T-helper 9 cell (primary cell): ENCODE measurements around the gene MSRB3.

Experiments used
- DNase-seq: peaks from one replicate; pipeline ENCODE4 v3.0.0-alpha.2; 2020

Gene MSRB3

DNA sequence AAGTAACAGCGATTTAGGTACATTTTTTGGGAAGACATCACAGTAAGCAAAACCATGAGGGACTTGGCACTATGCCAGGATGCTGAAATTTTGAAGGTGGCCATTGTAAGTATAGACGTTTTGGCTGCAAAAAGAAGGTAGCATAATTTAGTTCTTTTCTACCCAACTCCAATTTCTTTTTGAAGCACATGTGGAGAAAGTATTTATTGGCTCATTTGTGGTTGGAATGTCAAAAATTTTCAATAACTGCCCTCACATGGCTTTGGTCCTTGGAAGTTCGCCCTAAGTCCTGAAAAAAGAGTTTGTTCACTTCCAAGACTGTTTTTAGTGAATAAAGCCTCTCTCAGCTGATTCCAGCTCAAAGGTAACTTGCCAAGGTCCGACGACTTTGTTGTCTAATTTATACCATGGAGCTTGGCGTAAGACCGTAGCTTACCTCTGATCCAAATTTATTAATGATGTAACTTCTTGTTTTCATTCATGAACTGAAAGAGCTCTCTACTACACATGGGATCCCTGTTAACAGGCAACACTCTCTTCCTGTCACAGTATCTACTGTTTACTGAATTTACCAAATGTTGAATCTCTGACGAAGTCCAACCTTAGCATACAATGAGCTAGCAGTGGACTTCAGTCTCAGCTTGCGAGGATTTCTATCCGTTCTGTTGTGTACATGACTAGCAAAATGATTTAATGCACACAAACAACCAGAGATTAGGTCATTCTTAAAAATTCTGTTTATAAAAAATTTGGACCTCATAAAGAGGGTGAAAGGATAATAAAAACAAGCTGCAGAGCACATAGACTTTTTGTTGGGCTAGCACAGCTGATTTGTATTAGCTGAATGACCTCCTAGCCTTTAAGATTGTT is 49.0 kb downstream of the MSRB3 start:
- no peak for DNase-seq

DNA sequence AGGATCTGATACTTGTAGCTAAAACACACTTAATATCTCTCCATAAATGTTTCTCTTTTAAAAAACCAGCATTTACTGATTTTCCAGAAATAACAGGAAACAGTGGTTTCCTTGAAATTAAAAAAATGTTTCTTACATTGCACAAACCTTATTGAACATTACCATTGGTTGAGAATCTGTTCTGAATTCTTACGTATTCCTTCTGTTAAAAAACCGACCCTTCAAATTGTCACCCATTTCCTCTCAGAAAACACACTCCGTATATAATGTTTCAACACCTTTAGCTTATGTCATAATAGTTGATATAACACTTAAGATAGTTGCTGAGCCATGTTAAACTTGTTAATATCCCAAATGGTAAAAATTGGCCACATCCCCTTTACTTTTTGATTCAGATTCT is 51.2 kb downstream of the MSRB3 start:
- no peak for DNase-seq

DNA sequence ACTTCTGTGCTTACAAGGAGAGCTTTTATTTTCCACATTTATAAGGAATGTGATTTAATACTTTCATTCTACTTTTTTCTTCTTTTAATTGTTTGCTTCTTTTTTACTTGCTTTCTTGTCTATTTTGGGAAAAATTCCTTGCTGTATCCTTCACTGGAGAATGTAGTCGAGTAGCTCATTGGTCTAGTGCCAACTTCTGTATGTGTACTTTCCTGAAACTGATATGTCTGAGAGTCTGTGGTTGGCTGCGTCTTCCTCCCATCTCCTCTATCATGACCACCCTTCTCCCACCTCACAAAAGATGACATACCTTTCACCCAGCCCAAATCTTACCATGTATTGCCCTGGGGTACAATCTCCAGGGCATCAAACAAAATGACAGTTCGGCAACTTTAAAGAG is 51.8 kb downstream of the MSRB3 start:
- DNase-seq, result no peak

DNA sequence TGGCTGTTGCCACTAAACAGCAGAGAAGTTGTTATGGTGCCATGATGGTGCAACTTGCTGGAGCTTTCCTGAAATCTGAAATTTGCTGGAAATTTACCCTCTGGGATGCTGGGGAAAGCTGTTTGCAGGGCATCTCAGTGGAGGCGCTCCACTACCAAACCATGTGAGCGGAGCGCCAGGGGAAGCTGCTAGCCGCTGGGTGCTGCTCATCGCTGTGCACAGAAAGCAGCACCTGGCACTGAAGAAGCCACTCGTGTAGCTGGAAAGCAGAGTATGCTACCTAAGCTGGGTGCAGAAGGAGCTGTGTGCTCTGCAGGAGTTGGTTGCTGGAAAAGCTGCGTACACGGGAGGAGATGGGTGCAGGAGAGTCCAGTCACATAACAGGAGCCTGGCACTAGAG is 53.0 kb downstream of the MSRB3 start:
- DNase-seq, result no peak

DNA sequence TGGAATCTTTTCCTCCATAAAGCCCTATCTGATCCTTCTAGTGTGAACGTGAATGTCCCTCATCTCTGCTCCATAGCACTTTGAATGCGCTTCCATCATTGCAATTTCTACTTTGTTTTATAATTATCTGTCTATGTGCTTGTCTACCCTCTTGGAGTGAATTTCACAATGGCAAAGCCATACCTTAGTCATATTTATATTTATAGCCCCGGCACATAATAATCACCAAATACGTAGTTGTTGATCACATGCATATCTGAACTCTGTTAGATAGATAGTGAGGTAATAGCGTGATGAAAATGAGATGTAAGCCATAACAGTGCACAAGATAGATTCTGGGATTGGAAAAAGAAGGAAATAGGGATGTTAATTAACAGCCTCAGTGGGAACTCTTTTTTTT is 55.2 kb downstream of the MSRB3 start:
- no peak for DNase-seq

DNA sequence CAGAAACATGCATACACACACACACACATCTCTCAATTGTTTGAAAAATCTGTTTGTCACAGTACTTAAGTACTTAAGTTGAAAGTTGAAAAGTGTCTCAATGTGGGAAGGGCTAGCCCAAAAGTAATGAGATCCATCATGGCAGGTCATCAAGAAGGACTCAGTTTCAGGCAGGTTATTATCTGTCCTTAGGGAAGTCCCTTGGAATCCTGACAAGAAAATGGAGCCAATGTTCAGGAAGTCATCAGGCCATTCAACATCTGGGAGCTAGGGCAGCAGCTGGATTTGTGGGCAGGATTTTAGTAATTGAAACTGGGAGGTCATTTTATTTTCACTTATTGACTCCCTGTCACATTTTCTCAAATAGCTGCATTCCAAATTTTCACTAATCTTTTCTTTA is 56.0 kb downstream of the MSRB3 start:
- DNase-seq, result no peak

DNA sequence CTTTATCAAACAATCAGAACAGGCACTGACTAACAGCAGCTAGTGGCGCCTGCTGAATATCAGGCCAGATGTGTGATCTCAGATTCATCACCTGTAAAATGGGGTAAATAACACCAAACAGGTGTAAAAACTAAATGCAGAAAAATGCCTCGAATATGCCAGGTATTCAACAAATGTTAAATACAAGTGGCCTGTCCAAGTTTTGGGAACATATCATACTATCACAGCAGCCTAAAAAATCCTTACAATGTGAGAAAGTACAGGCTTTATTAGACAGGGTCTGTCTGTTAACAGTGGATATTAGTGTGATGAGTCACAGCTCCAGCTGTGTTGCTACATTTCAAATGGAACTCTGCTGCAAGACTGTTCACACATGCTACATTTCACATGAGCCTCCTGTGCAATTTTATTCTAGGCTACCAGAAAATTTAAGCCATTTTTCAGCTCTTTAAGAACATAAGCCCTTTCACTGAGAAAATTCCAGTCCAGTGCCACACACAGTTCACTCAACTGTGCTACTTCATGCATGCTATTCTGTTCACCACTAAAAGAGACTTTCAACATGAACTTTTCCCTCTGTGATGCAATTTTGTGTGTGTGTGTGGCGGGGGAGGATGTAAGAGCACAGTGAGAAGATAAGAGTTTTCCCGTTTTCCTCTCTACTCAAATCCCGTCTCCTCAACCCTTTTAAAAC is 56.7 kb downstream of the MSRB3 start:
- DNase-seq, result no peak

DNA sequence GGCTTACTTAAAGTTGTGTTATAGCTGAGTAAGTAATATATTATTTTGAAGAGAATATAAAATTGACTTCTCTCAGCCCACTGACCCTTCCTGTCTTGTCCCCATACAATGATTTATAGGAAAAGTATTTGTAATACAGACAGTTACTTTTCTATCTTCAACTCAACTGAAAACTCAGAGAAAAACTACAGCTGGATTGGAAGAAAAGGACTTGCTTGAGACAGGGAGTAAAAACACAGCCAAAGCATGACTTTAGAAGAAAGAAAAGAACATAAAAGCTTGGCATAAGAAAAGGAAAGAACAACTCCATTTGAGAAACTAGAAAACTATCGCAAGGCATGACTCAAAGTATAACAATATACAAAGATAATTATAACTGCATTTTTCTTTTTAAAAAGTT is 57.5 kb downstream of the MSRB3 start:
- DNase-seq, result no peak

DNA sequence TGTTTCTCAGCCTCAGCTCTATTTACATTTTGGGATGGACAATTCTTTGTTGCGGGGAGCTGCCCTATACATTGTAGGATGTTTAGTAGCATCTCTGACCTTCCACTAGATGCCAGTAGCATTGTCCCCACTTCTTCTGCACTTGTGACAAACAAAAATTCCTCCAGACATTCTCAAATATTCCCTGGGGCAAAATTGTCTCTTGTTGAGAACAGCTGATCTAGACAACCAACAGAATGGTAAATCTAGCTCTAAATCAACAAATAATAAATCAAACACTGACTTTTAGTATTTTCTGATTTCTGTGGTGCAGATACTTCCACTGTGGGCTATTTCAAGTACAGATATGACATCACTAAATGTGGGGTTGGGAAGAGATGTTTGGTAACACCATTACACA is 60.7 kb downstream of the MSRB3 start:
- no peak for DNase-seq

DNA sequence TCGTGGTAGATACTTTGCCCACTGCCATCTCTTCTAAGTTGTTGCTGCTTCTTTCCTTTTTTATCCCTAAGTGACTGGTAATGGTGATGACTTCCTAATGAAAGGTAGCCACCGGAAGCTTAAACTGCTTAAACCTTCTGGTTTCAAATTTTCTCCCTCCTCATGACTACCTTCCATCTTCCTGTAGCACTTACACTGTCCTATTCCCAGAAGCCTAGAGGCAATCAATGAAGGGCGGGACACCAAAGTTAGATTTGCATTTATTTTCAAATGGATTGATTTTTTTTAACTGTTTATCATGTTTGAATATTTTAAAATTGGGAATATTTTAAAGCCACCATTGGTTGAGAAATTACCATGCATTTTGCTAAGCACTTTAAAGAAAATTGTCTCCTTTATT is 64.7 kb downstream of the MSRB3 start:
- DNase-seq, result no peak

DNA sequence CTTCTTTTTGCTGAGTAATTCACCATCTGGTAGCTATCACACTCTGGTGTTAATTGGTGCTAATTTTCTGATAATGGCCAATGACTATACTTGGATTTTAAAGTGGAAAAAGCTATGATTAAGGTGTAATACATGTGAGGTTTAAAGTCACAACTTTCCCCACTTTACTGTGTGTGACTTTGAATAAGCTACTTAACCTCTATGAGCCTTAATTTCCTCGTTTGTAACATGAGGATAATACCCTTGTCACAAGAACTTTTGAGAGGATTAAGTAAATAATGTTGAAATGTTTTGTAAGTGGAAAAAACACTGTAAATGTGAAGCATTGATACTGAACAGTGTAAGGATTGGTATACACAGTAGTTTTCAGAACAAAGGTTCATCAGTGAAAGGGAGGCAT is 65.3 kb downstream of the MSRB3 start:
- DNase-seq, result no peak

DNA sequence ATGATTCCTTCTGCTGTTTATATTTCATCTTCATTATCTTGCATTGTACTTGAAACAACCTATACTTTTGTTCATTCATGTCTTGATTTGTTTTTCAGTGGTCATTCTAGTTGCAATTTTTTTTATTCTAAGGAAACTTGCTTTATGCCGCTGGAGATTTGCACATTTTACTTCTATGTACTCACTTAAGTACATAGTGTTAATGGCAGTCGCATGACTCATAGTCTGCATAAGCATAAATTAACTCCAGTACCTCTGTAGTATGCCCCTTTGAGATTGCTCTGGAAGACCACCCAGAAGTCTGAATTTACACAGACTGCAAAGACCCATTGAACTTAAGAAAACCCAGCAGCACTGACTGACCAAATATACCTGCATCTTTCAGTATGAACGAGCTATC is 77.0 kb downstream of the MSRB3 start:
- DNase-seq, result no peak

DNA sequence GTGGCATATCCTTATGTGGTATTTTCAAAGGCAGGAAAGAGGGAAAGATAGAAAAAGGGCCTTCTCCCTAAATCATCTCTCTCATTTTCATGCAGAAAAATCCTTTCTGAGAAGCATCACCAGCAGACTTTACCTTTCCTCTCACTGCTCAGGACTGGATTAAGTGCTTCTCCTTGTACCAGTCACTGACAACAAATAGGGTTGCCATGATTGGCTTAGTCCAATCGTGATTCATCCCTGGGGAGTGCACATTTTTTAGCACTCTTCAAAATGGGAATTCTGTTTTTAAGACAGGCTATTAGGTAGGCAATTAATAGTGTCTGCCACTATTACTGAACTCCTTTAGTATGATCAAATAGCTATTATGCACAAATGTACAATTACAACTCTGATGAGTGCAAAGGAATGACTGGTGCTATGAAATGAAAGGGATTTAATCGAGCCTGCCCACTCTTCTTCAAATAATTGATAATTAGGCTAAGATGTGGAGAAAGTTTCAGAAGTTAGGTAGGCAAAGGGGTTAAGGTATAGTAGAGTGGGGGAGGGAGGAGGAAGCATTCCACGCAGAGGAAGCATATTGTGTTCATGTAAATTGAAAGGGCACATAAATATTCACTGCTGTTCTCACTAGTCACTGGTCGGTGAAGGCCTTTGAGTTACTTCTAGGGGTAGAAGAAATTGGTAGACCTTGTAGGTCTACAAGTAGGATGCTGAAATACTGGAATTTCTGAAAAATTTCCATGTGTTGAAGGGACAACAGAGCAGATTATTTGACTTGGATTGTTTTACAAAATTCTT is 84.0 kb downstream of the MSRB3 start:
- DNase-seq, result no peak

DNA sequence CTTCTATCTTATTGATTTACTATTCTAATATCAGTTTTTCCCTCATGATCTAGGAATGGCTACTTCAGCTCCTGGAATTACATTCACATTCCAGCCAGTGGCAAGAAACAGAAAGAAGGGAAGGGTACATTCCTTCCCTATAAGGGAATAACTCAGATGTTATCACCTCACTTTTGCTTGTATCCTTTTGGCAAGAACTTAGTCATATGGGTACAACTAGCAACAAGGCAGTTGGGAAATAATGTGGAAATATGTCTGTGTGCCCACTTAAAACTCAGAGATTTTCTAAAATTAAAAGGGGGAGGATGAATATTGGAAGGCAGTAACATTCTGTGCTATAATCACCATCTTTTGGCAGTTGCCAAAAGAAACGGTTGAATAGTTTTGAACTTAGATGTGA is 85.6 kb downstream of the MSRB3 start:
- no peak for DNase-seq

DNA sequence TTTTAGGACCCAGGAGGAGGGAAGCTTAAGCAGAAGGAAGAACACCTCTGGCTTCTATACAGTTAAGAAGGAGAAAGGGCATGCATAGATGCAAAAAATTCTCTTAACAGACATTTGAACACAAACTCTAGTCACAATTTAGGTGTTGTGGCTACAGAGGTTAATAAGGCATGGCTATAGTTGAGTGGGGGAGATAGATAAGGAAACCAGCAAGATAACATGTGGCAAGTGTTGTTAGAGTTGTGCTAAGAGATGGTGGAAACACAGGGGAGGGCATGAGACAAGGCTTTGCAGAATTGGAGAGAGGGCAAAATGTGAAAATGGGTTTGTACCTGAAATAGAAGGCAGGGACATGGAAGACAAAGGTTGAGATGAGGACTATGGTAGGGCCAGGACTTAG is 88.9 kb downstream of the MSRB3 start:
- DNase-seq, result no peak

DNA sequence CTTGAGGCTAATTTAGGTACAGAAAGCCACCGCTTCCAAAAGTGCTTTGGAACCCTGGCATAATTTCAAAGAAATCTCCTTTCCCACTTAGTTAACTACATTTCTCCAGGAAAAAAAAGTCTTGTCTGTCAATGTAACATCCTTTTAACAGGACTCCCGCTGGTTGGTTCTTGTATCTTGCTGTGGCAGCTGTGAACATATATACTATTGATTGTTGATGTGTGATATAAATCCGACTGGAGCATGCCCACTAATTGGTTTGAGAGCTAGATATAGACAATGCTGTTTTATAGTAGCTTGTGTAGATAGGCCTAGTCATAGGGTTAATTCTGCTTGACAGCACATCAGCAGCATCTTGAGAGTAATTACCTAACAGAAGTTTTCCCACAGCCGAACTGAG is 89.6 kb downstream of the MSRB3 start:
- DNase-seq, result no peak

DNA sequence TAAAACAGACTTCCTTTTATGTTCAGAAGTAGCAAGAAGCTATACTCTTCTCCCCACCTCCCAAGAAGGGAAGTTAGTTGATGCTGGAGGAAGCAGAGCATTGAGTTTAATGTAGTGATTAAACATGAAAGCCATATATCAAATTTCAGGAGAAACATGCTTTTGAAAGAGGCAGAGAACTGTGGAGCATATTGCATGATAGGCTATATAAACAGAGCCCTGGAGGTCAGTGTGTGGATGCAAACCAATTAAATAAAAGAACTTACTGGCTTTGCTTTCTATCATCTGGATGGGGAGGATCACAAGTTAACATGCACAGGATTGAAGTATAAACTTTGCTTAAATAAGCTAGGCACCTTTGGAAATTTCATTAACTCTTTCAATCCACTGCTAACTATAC is 94.1 kb downstream of the MSRB3 start:
- no peak for DNase-seq

DNA sequence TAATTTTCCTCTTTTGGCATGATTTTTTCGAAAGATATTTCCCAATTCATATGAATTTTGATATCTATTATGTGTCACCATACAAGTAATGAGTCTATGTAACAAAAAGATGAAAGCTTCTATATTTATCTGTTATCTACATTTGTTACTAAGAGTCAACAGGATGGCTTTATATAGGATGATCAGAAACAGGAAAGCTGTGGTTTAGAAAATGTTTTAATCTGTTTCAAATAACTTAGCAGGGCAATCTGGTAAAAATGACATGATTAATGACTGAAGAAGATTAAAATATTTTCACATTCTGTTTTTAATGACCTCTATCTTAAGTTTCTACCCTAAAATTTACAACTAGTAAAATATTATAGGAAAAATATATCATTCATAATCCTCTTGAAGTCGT is 105.8 kb downstream of the MSRB3 start:
- no peak for DNase-seq

DNA sequence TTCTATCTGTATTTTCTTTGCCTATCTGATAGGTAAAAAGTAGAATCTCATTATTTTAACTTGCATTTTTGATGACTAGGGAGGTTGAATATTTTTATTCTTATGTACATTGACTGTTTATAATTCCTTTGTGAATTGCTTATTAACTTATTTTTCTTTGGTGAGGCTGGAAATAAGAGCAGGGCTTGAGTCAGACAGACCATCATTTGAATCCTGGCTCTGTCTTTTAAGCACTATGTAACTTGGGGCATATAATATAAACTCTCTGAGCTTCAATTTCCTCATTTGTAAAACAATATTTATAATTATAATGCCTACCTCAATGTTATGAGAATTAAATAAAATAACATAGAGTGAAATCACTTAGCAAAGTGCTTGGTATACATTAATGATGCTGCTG is 108.9 kb downstream of the MSRB3 start:
- no peak for DNase-seq

DNA sequence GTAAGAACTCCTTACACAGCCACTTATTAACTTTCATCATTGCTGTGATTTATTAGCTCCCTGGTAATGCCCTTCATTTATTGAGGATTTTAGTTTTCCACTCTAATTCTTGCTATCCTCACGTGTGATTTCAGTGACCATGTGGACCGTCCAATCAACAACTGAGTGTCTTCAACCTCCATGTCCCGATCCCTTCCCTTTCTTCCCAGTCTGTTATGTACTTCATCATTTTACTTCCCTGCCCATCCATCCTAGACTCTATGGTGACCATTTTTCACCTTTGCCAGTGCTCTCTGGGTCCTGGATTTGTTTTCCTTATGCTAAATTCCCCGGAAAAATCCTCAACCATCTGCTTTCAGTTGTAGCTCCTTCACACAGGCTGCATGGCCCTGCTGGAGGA is 111.0 kb downstream of the MSRB3 start:
- no peak for DNase-seq

DNA sequence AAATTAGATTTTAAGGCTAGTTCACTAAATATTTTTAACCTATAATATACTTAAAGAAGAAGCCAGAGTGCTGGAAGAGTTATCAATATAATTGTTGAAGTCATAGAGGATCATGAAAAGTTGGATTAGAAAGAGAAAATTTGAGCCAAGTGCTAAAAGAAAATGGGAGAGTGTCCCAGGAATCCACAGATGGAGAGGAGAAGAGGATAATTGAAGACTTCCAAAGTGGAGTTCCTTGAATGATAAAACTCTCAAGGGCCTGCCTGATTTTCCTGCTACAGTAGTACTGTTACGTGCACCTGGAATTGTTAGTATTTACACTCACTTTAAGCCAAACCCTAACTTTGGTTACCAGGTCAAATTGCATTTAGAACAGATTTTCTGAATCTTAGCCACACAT is 113.2 kb downstream of the MSRB3 start:
- DNase-seq, result no peak

DNA sequence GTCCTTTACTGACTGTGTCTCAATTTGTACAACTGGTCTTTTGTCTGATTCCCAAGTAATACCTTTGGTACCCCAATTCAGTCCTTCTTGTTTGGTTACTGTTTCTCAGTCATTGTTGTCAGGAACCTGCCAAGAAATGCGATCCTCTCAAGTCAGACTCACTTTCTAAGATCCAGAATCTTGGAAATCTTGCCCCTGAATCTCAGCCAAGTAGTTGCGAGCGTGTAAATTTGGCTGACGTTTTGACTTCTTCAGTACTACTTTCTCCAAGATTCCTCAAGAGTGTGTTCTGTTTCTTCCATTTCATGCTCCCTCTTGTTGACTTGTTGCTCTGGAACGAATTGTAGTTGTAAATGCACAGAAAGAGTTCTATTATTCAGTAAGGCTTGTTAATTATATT is 114.0 kb downstream of the MSRB3 start:
- DNase-seq, result no peak

DNA sequence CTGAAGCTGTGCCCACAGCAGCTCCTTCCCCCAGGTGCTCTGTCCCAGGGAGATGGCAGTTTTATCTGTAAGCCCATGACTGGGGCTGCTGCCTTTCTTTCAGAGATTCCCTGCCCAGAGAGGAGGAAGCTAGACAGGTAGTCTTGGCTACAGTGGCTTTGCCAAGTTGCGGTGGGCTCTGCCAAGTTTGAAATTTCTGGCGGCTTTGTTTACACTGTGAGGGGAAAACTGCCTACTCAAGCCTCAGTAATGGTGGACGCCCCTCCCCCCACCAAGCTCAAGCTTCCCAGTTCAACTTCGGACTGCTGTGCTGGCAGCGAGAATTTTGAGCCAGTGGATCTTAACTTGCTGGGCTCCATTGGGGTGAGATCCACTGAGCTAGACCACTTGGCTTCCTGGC is 124.7 kb downstream of the MSRB3 start:
- no peak for DNase-seq
